IMR-90 (cell line): ENCODE results near the gene RAPGEF3.

Source experiments
- BHLHE40 ChIP-seq: fragments of 150-350 bp; IDR thresholded peaks from 2 replicates; pipeline ENCODE4 v1.6.1; 2016; ENCODE audit warnings: mild to moderate bottlenecking, low read depth, low read length
- MXI1 ChIP-seq: IDR thresholded peaks from 2 replicates; pipeline ENCODE4 v1.6.1; 2012; ENCODE audit warnings: low read depth, mild to moderate bottlenecking, low read length, moderate library complexity, borderline replicate concordance
- POLR2A ChIP-seq: IDR thresholded peaks from 2 replicates; pipeline ENCODE4 v1.6.1; 2012; ENCODE audit warnings: mild to moderate bottlenecking, low read depth, low read length
- TF ChIP-seq, protein P1 (sequence below): conservative IDR thresholded peaks from 2 replicates; pipeline ENCODE4 v1.5.1; 2012; ENCODE audit warnings: mild to moderate bottlenecking, low read depth, low read length, improper control_type of control experiment

DNA sequence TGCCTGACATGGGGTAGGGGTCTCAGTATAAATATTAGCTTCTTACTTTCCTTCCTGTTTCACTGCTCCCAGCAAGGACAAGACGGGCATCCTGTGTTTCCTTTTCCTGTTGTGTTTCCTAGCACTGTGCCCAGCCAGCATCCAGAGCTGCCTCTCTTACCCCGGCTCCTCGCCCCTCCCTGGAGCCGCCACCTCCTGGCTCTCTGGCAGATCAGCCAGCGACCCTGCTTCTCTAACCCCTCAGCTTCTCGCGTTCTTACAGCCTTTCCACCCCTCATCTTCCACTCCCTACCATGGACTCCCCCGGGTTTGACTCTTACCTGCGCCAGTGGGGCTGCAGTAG is 43.2 kb upstream of the RAPGEF3 start:
- TF ChIP-seq, protein P1, sequence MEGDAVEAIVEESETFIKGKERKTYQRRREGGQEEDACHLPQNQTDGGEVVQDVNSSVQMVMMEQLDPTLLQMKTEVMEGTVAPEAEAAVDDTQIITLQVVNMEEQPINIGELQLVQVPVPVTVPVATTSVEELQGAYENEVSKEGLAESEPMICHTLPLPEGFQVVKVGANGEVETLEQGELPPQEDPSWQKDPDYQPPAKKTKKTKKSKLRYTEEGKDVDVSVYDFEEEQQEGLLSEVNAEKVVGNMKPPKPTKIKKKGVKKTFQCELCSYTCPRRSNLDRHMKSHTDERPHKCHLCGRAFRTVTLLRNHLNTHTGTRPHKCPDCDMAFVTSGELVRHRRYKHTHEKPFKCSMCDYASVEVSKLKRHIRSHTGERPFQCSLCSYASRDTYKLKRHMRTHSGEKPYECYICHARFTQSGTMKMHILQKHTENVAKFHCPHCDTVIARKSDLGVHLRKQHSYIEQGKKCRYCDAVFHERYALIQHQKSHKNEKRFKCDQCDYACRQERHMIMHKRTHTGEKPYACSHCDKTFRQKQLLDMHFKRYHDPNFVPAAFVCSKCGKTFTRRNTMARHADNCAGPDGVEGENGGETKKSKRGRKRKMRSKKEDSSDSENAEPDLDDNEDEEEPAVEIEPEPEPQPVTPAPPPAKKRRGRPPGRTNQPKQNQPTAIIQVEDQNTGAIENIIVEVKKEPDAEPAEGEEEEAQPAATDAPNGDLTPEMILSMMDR = no peak
- TF ChIP-seq BHLHE40 = no peak
- TF ChIP-seq POLR2A = no peak
- TF ChIP-seq MXI1 = no peak
